Osteoblast (primary cell): ENCODE measurements around the gene SACS. TPM values are rescaled to one million over a fixed set of nuclear protein-coding genes. Genes with fewer than 3 reads are reported as not detected.

Experiments
- DNase-seq: peaks from one replicate; pipeline ENCODE4 v3.0.0; 2011; ENCODE audit warnings: low spot score, mixed read lengths; ENCODE audit not compliant: insufficient read length; ENCODE audit errors: missing footprints
- H2AFZ ChIP-seq: 2 replicates; pipeline ENCODE4 v1.6.0; 2011; ENCODE audit warnings: mild to moderate bottlenecking, low read length
- H3K27ac ChIP-seq: 2 replicates; pipeline ENCODE4 v1.5.1; 2011; ENCODE audit warnings: mild to moderate bottlenecking, low read depth, low read length, moderate library complexity
- H3K27me3 ChIP-seq: 2 replicates; pipeline ENCODE4 v1.6.0; 2012; ENCODE audit warnings: mild to moderate bottlenecking, control low read depth, inconsistent platforms, low read length, moderate library complexity; ENCODE audit not compliant: insufficient read depth
- H3K36me3 ChIP-seq: 2 replicates; pipeline ENCODE4 v1.5.1; 2011; ENCODE audit warnings: mild to moderate bottlenecking, low read length, control low read depth, moderate library complexity; ENCODE audit not compliant: insufficient read depth
- H3K4me1 ChIP-seq: 2 replicates; pipeline ENCODE4 v1.5.1; 2011; ENCODE audit warnings: mild to moderate bottlenecking, low read length, control low read depth, moderate library complexity; ENCODE audit not compliant: insufficient read depth
- H3K4me2 ChIP-seq: 2 replicates; pipeline ENCODE4 v1.6.0; 2011; ENCODE audit warnings: mild to moderate bottlenecking, low read length; ENCODE audit not compliant: insufficient read depth
- H3K4me3 ChIP-seq: fragments of 200-600 bp; sonication (generic); 3 replicates; pipeline ENCODE4 v1.5.1; 2012; ENCODE audit warnings: mild to moderate bottlenecking, low read length, inconsistent platforms; ENCODE audit not compliant: insufficient read depth
- H3K79me2 ChIP-seq: 2 replicates; pipeline ENCODE4 v1.6.0; 2012; ENCODE audit warnings: mild to moderate bottlenecking, low read length, control low read depth, inconsistent platforms; ENCODE audit not compliant: insufficient read depth
- H3K9me3 ChIP-seq: 2 replicates; pipeline ENCODE4 v1.5.1; 2011; ENCODE audit warnings: low read depth, low read length, control low read depth
- H4K20me1 ChIP-seq: 2 replicates; pipeline ENCODE4 v1.6.0; 2012; ENCODE audit warnings: mild to moderate bottlenecking, low read length, control low read depth; ENCODE audit not compliant: insufficient read depth
- CTCF ChIP-seq: IDR thresholded peaks from 2 replicates; pipeline ENCODE4 v1.5.1; 2011; ENCODE audit warnings: mild to moderate bottlenecking, low read depth, low read length, moderate library complexity; ENCODE audit errors: extremely low read depth
- total RNA-seq: library from RNA; depleted of rRNA; stranded (reverse); fragments of >200 nt; gene quantifications from 2 replicates; pipeline ENCODE4 v1.2.3, GENCODE V29; 2012

The SACS gene
- total RNA-seq, 1 donor: 59.0 TPM

- Histone ChIP-seq H3K36me3 (no peaks in the 10 kb centered on the region), H3K9me3 (no peaks in the 10 kb centered on the region), H4K20me1 (no peaks in the 10 kb centered on the region), H3K79me2 (no peaks in the 10 kb centered on the region), H3K4me3 (no peak overlapping the region), H3K4me2 (no peak overlapping the region), H3K4me1 (no peaks in the 10 kb centered on the region), H2AFZ (no peak overlapping the region), H3K27ac (no peak overlapping the region), H3K27me3 (no peaks in the 10 kb centered on the region)
- no peak for TF ChIP-seq CTCF
- no peak for DNase-seq
These were observed 40.4 kb downstream of the SACS start for GRCh38 chr13:23392925-23393645.

- no peaks in the 10 kb centered on the region for H3K79me2 ChIP-seq
- no peak for DNase-seq
- no peaks in the 10 kb centered on the region for H3K4me1 ChIP-seq
- no peak overlapping the region for H3K4me3 ChIP-seq
- no peak overlapping the region for H2AFZ ChIP-seq
- H3K4me2 ChIP-seq: no peak overlapping the region
- H3K36me3 ChIP-seq: no peaks in the 10 kb centered on the region
- no peaks in the 10 kb centered on the region for H3K9me3 ChIP-seq
- no peaks in the 10 kb centered on the region for H3K27me3 ChIP-seq
- H3K27ac ChIP-seq: no peak overlapping the region
- no peaks in the 10 kb centered on the region for H4K20me1 ChIP-seq
- TF ChIP-seq CTCF: no peak
These were observed 41.2 kb downstream of the SACS start for GRCh38 chr13:23392313-23392712.

- Histone ChIP-seq H3K4me2 (no peak overlapping the region), H3K79me2 (no peaks in the 10 kb centered on the region)
These were observed 41.8 kb downstream of the SACS start for GRCh38 chr13:23391752-23392151.

GRCh38 chr13:23386533-23386932 lies 47.0 kb downstream of the SACS start:
- H3K79me2 ChIP-seq: no peaks in the 10 kb centered on the region
- H3K4me1 ChIP-seq: peaks cover 7% of the 10 kb centered on the region
- no peaks in the 10 kb centered on the region for H3K9me3 ChIP-seq
- H2AFZ ChIP-seq: no peak overlapping the region
- H3K4me3 ChIP-seq: no peak overlapping the region
- no peaks in the 10 kb centered on the region for H3K27me3 ChIP-seq
- no peak for DNase-seq
- no peak for TF ChIP-seq CTCF
- H3K36me3 ChIP-seq: no peaks in the 10 kb centered on the region
- H4K20me1 ChIP-seq: no peaks in the 10 kb centered on the region
- H3K27ac ChIP-seq: no peak overlapping the region
- no peak overlapping the region for H3K4me2 ChIP-seq

More at GRCh38 chr13:23391752-23392151, 41.8 kb downstream of the SACS start:
- H3K27ac ChIP-seq: no peak overlapping the region
- H3K36me3 ChIP-seq: no peaks in the 10 kb centered on the region
- H3K4me1 ChIP-seq: no peaks in the 10 kb centered on the region
- TF ChIP-seq CTCF: no peak
- H3K4me3 ChIP-seq: no peak overlapping the region
- DNase-seq: peak; percentile 84
- H3K9me3 ChIP-seq: no peaks in the 10 kb centered on the region
- H4K20me1 ChIP-seq: no peaks in the 10 kb centered on the region
- H2AFZ ChIP-seq: no peak overlapping the region
- no peaks in the 10 kb centered on the region for H3K27me3 ChIP-seq
